GM12878 (cell line): ENCODE data around the gene SYNRG. TPM values are rescaled to one million over a fixed set of nuclear protein-coding genes. Genes with fewer than 3 reads are reported as not detected.

ENCODE experiments used
- ATAC-seq: fragments of 200-7000 bp; cut with Tn5 transposase; 3 replicates; pipeline ENCODE4 v1.9.1; 2020; ENCODE audit warnings: mild to moderate bottlenecking, moderate library complexity
- BruUV-seq: library from RNA; stranded (reverse); fragments of 400-500 nt; replicated peaks from 2 replicates; lab custom pipeline; 2021; lab: Mats Ljungman, UMichigan
- CTCF ChIA-PET: fragments of 300-600 bp; sonication (Branson Sonifier 250); formaldehyde crosslinking; extraction: SDS; loops from one replicate; lab custom pipeline; 2021; ENCODE audit warnings: inconsistent platforms; lab: Yijun Ruan, JAX
- POLR2A ChIA-PET: fragments of 350-600 bp; formaldehyde crosslinking; extraction: SDS; loops from one replicate; lab custom pipeline; 2021; ENCODE audit warnings: inconsistent platforms; lab: Charles Lee
- RAD21 ChIA-PET: fragments of 300-600 bp; sonication (Branson Sonifier 250); formaldehyde crosslinking; loops from one replicate; lab custom pipeline; 2023; ENCODE audit warnings: antibody characterized with exemption; ENCODE audit not compliant: unreplicated experiment; lab: Charles Lee
- SMC1A ChIA-PET: fragments of 300-600 bp; sonication (Branson Sonifier 250); formaldehyde crosslinking; loops from one replicate; lab custom pipeline; 2023; ENCODE audit not compliant: unreplicated experiment, uncharacterized antibody; lab: Charles Lee
- DNase-seq: peaks from one replicate; pipeline ENCODE4 v3.0.0-alpha.2; 2011; ENCODE audit warnings: low read depth, low spot score
- FAIRE-seq: peaks from 3 replicates; lab custom pipeline; 2011; peaks lifted over from hg19 to GRCh38; lab: Jason Lieb, UNC
- H2AFZ ChIP-seq: 2 replicates; pipeline ENCODE4 v1.6.0; 2011; ENCODE audit warnings: low read depth, low read length, control low read depth; ENCODE audit not compliant: control insufficient read depth
- H3K27ac ChIP-seq: 2 replicates; pipeline ENCODE4 v1.5.1; 2011; ENCODE audit warnings: control low read depth; ENCODE audit not compliant: control insufficient read depth, insufficient read depth
- H3K27me3 ChIP-seq, 2 experiments: replicated peaks in 1 of 2; 2 replicates each; pipeline versions ENCODE4 v1.6.0 to v1.6.1; 2011; ENCODE audit warnings: low read length in 1 of 2; ENCODE audit not compliant: control insufficient read depth in 2 of 2, insufficient read depth in 2 of 2
- H3K36me3 ChIP-seq, 2 experiments: 2 replicates each; pipeline ENCODE4 v1.5.1; 2011; ENCODE audit warnings: low read length in 1 of 2; ENCODE audit not compliant: control insufficient read depth in 2 of 2, insufficient read depth in 2 of 2
- H3K4me1 ChIP-seq: 2 replicates; pipeline ENCODE4 v1.6.1; 2011; ENCODE audit warnings: mild to moderate bottlenecking, low read length, moderate library complexity, mixed read lengths; ENCODE audit not compliant: control insufficient read depth, insufficient read depth
- H3K4me2 ChIP-seq: 2 replicates; pipeline ENCODE4 v1.6.0; 2011; ENCODE audit warnings: control low read depth; ENCODE audit not compliant: control insufficient read depth, insufficient read depth
- H3K4me3 ChIP-seq: fragments of 200-600 bp; sonication (generic); 2 replicates; pipeline ENCODE4 v1.5.1; 2016
- H3K79me2 ChIP-seq: 2 replicates; pipeline ENCODE4 v1.6.0; 2011; ENCODE audit warnings: low read length; ENCODE audit not compliant: control insufficient read depth, insufficient read depth
- H3K9ac ChIP-seq: 2 replicates; pipeline ENCODE4 v1.8.0; 2011; ENCODE audit warnings: low read length, control low read depth, mixed read lengths; ENCODE audit not compliant: control insufficient read depth, insufficient read depth
- H3K9me3 ChIP-seq: replicated peaks from 3 replicates; pipeline ENCODE4 v1.5.1; 2011; ENCODE audit warnings: mild to moderate bottlenecking, low read length; ENCODE audit not compliant: control insufficient read depth, insufficient read depth
- H4K20me1 ChIP-seq: 2 replicates; pipeline ENCODE4 v1.6.0; 2011; ENCODE audit not compliant: control insufficient read depth, insufficient read depth
- ETV6 ChIP-seq, 2 experiments: fragments of 450-650 bp in 1 of 2; IDR thresholded peaks in 1 of 2; conservative IDR thresholded peaks in 1 of 2; 2 replicates each; pipeline ENCODE4 v1.6.1; 2014; ENCODE audit warnings: antibody characterized with exemption in 1 of 2, borderline replicate concordance in 1 of 2, low read depth in 1 of 2, mild to moderate bottlenecking in 1 of 2, moderate library complexity in 1 of 2
- GATAD2B ChIP-seq: fragments of 450-650 bp; conservative IDR thresholded peaks from 2 replicates; pipeline ENCODE4 v1.6.1; 2017; ENCODE audit warnings: low read depth, mild to moderate bottlenecking, moderate library complexity
- RAD21 ChIP-seq: IDR thresholded peaks from 2 replicates; pipeline ENCODE4 v1.6.1; 2011; ENCODE audit warnings: mild to moderate bottlenecking, low read depth, low read length, moderate library complexity; ENCODE audit not compliant: insufficient read depth
- RAD51 ChIP-seq: fragments of 450-650 bp; IDR thresholded peaks from 2 replicates; pipeline ENCODE4 v1.6.1; 2016; ENCODE audit warnings: moderate library complexity, mild to moderate bottlenecking, inconsistent platforms
- SRF ChIP-seq, 2 experiments: IDR thresholded peaks; 2 replicates each; pipeline ENCODE4 v1.6.1; 2011; ENCODE audit warnings: low read depth in 2 of 2, low read length in 2 of 2, mild to moderate bottlenecking in 1 of 2, moderate library complexity in 1 of 2
- TAF1 ChIP-seq: IDR thresholded peaks from 2 replicates; pipeline ENCODE4 v1.6.1; 2011; ENCODE audit warnings: mild to moderate bottlenecking, low read depth, low read length, borderline replicate concordance
- ZNF274 ChIP-seq: IDR thresholded peaks from one replicate; pipeline ENCODE4 v1.8.0; 2011; ENCODE audit not compliant: insufficient read length, insufficient read depth
- whole genome bisulfite sequencing: methylation state at CpG from one replicate; pipeline ENCODE4 v1.1.6; 2016; ENCODE audit warnings: low lambda C conversion rate; ENCODE audit not compliant: insufficient replicate concordance, insufficient coverage; ENCODE audit errors: missing lambda C conversion rate; 5-methylcytosine and 5-hydroxymethylcytosine counted together
- in situ Hi-C: fragments of 300-500 bp; cut with MboI; formaldehyde crosslinking; loops from 9 replicates; pipeline ENCODE4 v1.14.3; 2018; ENCODE audit warnings: mixed read lengths
- intact Hi-C: fragments of 100-400 bp; cut with micrococcal nuclease; formaldehyde crosslinking; loops from one replicate; pipeline ENCODE4 v1.14.2; 2022; ENCODE audit not compliant: unreplicated experiment
- polyA plus RNA-seq, 11 experiments: library from polyadenylated mRNA; depleted of rRNA in 4 of 11; unstranded in 6 of 11; stranded (reverse) in 5 of 11; fragments of >200 nt; fragmentation: Nextera tagmentation in 4 of 11; fragmentation: Illumina TruSeq in 1 of 11; extraction: Ambion mirVana in 4 of 11; extraction: Trizol in 1 of 11; gene quantifications; 1 replicate in 1 of 11; 2 replicates in 10 of 11; pipeline versions ENCODE4 v1.2.1 to v1.2.3, GENCODE V29; 2011 to 2016; ENCODE audit warnings: inconsistent platforms in 2 of 11, missing spikeins in 2 of 11, low read depth in 1 of 11
- total RNA-seq, 4 experiments: library from RNA; depleted of rRNA in 3 of 4; stranded (reverse); fragments of >200 nt in 3 of 4; fragmentation: Illumina TruSeq in 1 of 4; extraction: Trizol in 1 of 4; gene quantifications; 2 replicates each; pipeline versions ENCODE4 v1.2.1 to v1.2.3, GENCODE V29; 2013 to 2021
- TF ChIP-seq, protein P1 (sequence below): fragments of 450-650 bp; formaldehyde crosslinking; IDR thresholded peaks from 2 replicates; pipeline ENCODE4 v1.4.0; 2020; ENCODE audit warnings: mild to moderate bottlenecking, moderate library complexity

Gene SYNRG
- total and polyA plus RNA-seq, 10 of the 15 experiments (the other 5 are each of a cell fraction or from before 2014, with no cell fraction given), result 5.2 to 40.4 (median 26.7) TPM

DNA sequence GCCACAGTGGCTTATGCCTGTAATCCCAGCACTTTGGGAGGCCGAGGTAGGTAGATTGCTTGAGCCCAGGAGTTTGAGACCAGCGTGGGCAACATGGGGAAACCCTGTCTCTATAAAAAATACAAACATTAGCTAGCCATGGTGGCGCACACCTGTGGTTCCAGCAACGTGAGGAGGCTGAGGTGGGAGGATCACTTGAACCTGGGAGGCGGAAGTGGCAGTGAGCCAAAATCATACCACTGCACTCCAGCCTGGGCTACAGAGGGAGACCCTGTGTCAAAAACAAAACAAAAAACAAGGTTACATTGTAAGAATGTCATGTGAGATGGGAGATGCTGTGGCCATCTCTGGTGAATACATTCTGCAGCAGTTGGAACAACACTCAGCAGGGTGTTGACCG, 106.1 kb downstream of the SYNRG start:
- Histone ChIP-seq H3K9ac (no peak overlapping the region), H3K27ac (no peak overlapping the region), H2AFZ (no peak overlapping the region), H3K27me3 (no peaks in the 10 kb centered on the region), H3K4me3 (no peak overlapping the region), H3K9me3 (no peaks in the 10 kb centered on the region), H3K4me1 (no peaks in the 10 kb centered on the region), H3K79me2 (no peaks in the 10 kb centered on the region; the same call in 1 of the 2 replicates), H3K36me3 (peaks cover 0 to 2% of the 10 kb centered on the region in 2 experiments; a peak in 3 of 4 replicates), H4K20me1 (no peaks in the 10 kb centered on the region), H3K4me2 (no peak overlapping the region)
- ATAC-seq, result no peak
- no peak for FAIRE-seq
- SMC1A ChIA-PET, result no interaction called here
- TF ChIP-seq, protein P1, sequence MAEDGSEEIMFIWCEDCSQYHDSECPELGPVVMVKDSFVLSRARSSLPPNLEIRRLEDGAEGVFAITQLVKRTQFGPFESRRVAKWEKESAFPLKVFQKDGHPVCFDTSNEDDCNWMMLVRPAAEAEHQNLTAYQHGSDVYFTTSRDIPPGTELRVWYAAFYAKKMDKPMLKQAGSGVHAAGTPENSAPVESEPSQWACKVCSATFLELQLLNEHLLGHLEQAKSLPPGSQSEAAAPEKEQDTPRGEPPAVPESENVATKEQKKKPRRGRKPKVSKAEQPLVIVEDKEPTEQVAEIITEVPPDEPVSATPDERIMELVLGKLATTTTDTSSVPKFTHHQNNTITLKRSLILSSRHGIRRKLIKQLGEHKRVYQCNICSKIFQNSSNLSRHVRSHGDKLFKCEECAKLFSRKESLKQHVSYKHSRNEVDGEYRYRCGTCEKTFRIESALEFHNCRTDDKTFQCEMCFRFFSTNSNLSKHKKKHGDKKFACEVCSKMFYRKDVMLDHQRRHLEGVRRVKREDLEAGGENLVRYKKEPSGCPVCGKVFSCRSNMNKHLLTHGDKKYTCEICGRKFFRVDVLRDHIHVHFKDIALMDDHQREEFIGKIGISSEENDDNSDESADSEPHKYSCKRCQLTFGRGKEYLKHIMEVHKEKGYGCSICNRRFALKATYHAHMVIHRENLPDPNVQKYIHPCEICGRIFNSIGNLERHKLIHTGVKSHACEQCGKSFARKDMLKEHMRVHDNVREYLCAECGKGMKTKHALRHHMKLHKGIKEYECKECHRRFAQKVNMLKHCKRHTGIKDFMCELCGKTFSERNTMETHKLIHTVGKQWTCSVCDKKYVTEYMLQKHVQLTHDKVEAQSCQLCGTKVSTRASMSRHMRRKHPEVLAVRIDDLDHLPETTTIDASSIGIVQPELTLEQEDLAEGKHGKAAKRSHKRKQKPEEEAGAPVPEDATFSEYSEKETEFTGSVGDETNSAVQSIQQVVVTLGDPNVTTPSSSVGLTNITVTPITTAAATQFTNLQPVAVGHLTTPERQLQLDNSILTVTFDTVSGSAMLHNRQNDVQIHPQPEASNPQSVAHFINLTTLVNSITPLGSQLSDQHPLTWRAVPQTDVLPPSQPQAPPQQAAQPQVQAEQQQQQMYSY, result no peak
- no peak for TF ChIP-seq RAD51
- no peak for TF ChIP-seq ETV6 (conservative IDR thresholded peaks at IDR 0.05 in 1 of 2, IDR thresholded peaks at IDR 0.05 in 1 of 2; ENCODE audit: borderline replicate concordance in 1 of 2, low read depth in 1 of 2)
- TF ChIP-seq RAD21, result no peak
- TF ChIP-seq SRF (IDR thresholded peaks at IDR 0.05; ENCODE audit: low read depth in 2 of 2, low read length in 2 of 2), result no peak
- no peak for TF ChIP-seq GATAD2B
- TF ChIP-seq ZNF274, result no peak
- no peak for TF ChIP-seq TAF1
- CTCF ChIA-PET, result interaction anchor here (1.1 kb wide), 1 partner anchor 130 kb away, joined by 4 read pairs; no protein-coding TSS in a partner anchor
- 89% methylated on average over 6 of the region's 6 CpGs for WGBS
- no TSS peak for BruUV-seq
- in situ Hi-C loops (loop anchor here (25.0 kb wide), 1 partner anchor 884 kb away; no protein-coding TSS in a partner anchor), intact Hi-C loops (no loop called here)
- RAD21 ChIA-PET, result no interaction called here
- POLR2A ChIA-PET, result interaction anchor here (0.7 kb wide), 1 partner anchor 26 kb away, joined by 3 read pairs; no protein-coding TSS in a partner anchor
- DNase-seq, result no peak
